Measurements from ENCODE around the gene LINGO1. TPM values are rescaled to one million over a fixed set of nuclear protein-coding genes. Genes with fewer than 3 reads are reported as not detected.

LINGO1 gene
- total and polyA plus RNA-seq, 2 donors (not counting 3 experiments of a cell fraction or from before 2014, with no cell fraction given), result 0.15 to 0.33 TPM

GRCh38 chr15:77565378-77565915 lies 67.3 kb downstream of the LINGO1 start:
- Histone ChIP-seq H2AFZ (ENCODE audit: low read depth, low read length) (no peak overlapping the region), H3K36me3 (ENCODE audit: control insufficient read depth in 2 of 2, extremely low read depth in 1 of 2, insufficient read depth in 2 of 2, low read length in 2 of 2) (no peaks in the 10 kb centered on the region), H3K9ac (replicated peaks; ENCODE audit: extremely low read depth, insufficient read depth, low read length) (no peak overlapping the region), H3K4me3 (replicated peaks in 1 of 3; ENCODE audit: insufficient read depth in 1 of 3, low read depth in 1 of 3, low read length in 3 of 3) (no peak overlapping the region), H3K27me3 (ENCODE audit: control insufficient read depth in 2 of 2, insufficient read depth in 2 of 2, low read length in 2 of 2) (peaks cover 2 to 4% of the 10 kb centered on the region in 2 experiments), H3K4me2 (ENCODE audit: insufficient read depth, low read length) (no peak overlapping the region), H3K27ac (ENCODE audit: insufficient read depth, low read depth, low read length) (no peak overlapping the region), H3K9me3 (replicated peaks; ENCODE audit: control insufficient read depth, insufficient read depth, low read length) (no peaks in the 10 kb centered on the region), H3K79me2 (ENCODE audit: control insufficient read depth, insufficient read depth, low read length) (no peaks in the 10 kb centered on the region), H4K20me1 (replicated peaks; ENCODE audit: control insufficient read depth, extremely low read depth, insufficient read depth, low read length) (no peaks in the 10 kb centered on the region), H3K9me1 (replicated peaks; ENCODE audit: control insufficient read depth, extremely low read depth, insufficient read depth, low read length) (no peaks in the 10 kb centered on the region), H3K4me1 (ENCODE audit: control insufficient read depth, extremely low read depth, insufficient read depth, low read length) (no peaks in the 10 kb centered on the region)
- DNase-seq (ENCODE audit: low read depth, low spot score), result no peak
- TF ChIP-seq JUN (IDR thresholded peaks at IDR 0.05; ENCODE audit: borderline replicate concordance, insufficient read depth, insufficient read length, low read depth), result no peak
- no TSS peak for BruUV-seq (replicated peaks)
- CTCF ChIA-PET, result interaction anchor here (1.0 kb wide), 1 partner anchor 16 kb away, joined by 3 read pairs; no protein-coding TSS in a partner anchor
- dilution Hi-C loops (cut with MboI; ENCODE audit: extremely low pct_ligation_motif_present, low sequenced_read_pairs), result no loop called here
- intact Hi-C loops (cut with micrococcal nuclease), result no loop called here
- no peak for FAIRE-seq
- POLR2A ChIA-PET, result no interaction called here

GRCh38 chr15:77564938-77565337 lies 67.8 kb downstream of the LINGO1 start:
- no peak overlapping the region for H2AFZ ChIP-seq (ENCODE audit: low read depth, low read length)
- ChIA-PET CTCF (interaction anchor here (1.0 kb wide), 1 partner anchor 16 kb away, joined by 3 read pairs; no protein-coding TSS in a partner anchor), POLR2A (no interaction called here)
- H3K9ac ChIP-seq (replicated peaks; ENCODE audit: extremely low read depth, insufficient read depth, low read length), result no peak overlapping the region
- no peak overlapping the region for H3K27ac ChIP-seq (ENCODE audit: insufficient read depth, low read depth, low read length)
- BruUV-seq (replicated peaks), result no TSS peak
- no peaks in the 10 kb centered on the region for H3K79me2 ChIP-seq (ENCODE audit: control insufficient read depth, insufficient read depth, low read length)
- dilution Hi-C loops (cut with MboI; ENCODE audit: extremely low pct_ligation_motif_present, low sequenced_read_pairs), result no loop called here
- H3K9me3 ChIP-seq (replicated peaks; ENCODE audit: control insufficient read depth, insufficient read depth, low read length), result no peaks in the 10 kb centered on the region
- H3K9me1 ChIP-seq (replicated peaks; ENCODE audit: control insufficient read depth, extremely low read depth, insufficient read depth, low read length), result no peaks in the 10 kb centered on the region
- no peak for TF ChIP-seq EZH2 (IDR thresholded peaks at IDR 0.05; ENCODE audit: borderline replicate concordance, low read depth, low read length, severe bottlenecking)
- TF ChIP-seq MAX (IDR thresholded peaks at IDR 0.05; ENCODE audit: insufficient read depth, insufficient read length), result no peak
- TF ChIP-seq POLR2A (IDR thresholded peaks at IDR 0.05; ENCODE audit: low read depth, low read length), result no peak
- TF ChIP-seq JUN (IDR thresholded peaks at IDR 0.05; ENCODE audit: borderline replicate concordance, insufficient read depth, insufficient read length, low read depth), result no peak
- no peak for TF ChIP-seq MYC (IDR thresholded peaks at IDR 0.05; ENCODE audit: low read depth, low read length)
- intact Hi-C loops (cut with micrococcal nuclease), result no loop called here
- peaks cover 2 to 4% of the 10 kb centered on the region in 2 experiments for H3K27me3 ChIP-seq (ENCODE audit: control insufficient read depth in 2 of 2, insufficient read depth in 2 of 2, low read length in 2 of 2)
- FAIRE-seq (no peak), DNase-seq (ENCODE audit: low read depth, low spot score) (no peak)
- H4K20me1 ChIP-seq (replicated peaks; ENCODE audit: control insufficient read depth, extremely low read depth, insufficient read depth, low read length), result no peaks in the 10 kb centered on the region
- H3K4me1 ChIP-seq (ENCODE audit: control insufficient read depth, extremely low read depth, insufficient read depth, low read length), result no peaks in the 10 kb centered on the region
- H3K4me2 ChIP-seq (ENCODE audit: insufficient read depth, low read length), result no peak overlapping the region
- H3K4me3 ChIP-seq (replicated peaks in 1 of 3; ENCODE audit: insufficient read depth in 1 of 3, low read depth in 1 of 3, low read length in 3 of 3), result no peak overlapping the region
- H3K36me3 ChIP-seq (ENCODE audit: control insufficient read depth in 2 of 2, extremely low read depth in 1 of 2, insufficient read depth in 2 of 2, low read length in 2 of 2), result no peaks in the 10 kb centered on the region

All from endothelial cell of umbilical vein (primary cell).